Upper lobe of right lung (tissue), 1 donor: ENCODE results near the gene ODAPH. TPM values are rescaled to one million over a fixed set of nuclear protein-coding genes. Genes with fewer than 3 reads are reported as not detected.

Experiments used
- ATAC-seq: fragments of 200-7000 bp; cut with Tn5 transposase; one replicate; pipeline ENCODE4 v1.9.1; 2020; ENCODE audit warnings: mild to moderate bottlenecking, moderate library complexity
- DNase-seq: peaks from one replicate; pipeline ENCODE4 v3.0.0-alpha.2; 2020
- H3K27ac ChIP-seq: fragments of 200-600 bp; one replicate; pipeline ENCODE4 v1.8.0; 2022
- H3K27me3 ChIP-seq: fragments of 200-600 bp; one replicate; pipeline ENCODE4 v1.8.0; 2022; ENCODE audit warnings: mild to moderate bottlenecking
- H3K36me3 ChIP-seq: fragments of 200-600 bp; one replicate; pipeline ENCODE4 v1.8.0; 2022
- H3K4me1 ChIP-seq: fragments of 200-600 bp; one replicate; pipeline ENCODE4 v1.8.0; 2022
- H3K4me3 ChIP-seq: fragments of 200-600 bp; one replicate; pipeline ENCODE4 v1.8.0; 2022; ENCODE audit warnings: mild to moderate bottlenecking
- H3K9me3 ChIP-seq: fragments of 200-600 bp; one replicate; pipeline ENCODE4 v1.8.0; 2022
- CTCF ChIP-seq: fragments of 200-600 bp; IDR thresholded peaks from one replicate; pipeline ENCODE4 v1.8.0; 2022; ENCODE audit warnings: antibody characterized with exemption
- intact Hi-C: fragments of 100-400 bp; cut with DNase I; formaldehyde crosslinking; loops from one replicate; pipeline ENCODE4 v1.11.0; 2022
- total RNA-seq: library from RNA; stranded (reverse); fragmentation: NEBNext Ultra II Directional; extraction: Animal tissue kit (Norgen Biotek cat#: 25700); gene quantifications from one replicate; pipeline ENCODE4 v1.2.1, GENCODE V29; 2021
- donor health status: DM: no; HTN: yes; CAD: no; lungs with severe emphysema.

ODAPH gene
- total RNA-seq, 1 donor from 2014 or later, result not detected

DNA sequence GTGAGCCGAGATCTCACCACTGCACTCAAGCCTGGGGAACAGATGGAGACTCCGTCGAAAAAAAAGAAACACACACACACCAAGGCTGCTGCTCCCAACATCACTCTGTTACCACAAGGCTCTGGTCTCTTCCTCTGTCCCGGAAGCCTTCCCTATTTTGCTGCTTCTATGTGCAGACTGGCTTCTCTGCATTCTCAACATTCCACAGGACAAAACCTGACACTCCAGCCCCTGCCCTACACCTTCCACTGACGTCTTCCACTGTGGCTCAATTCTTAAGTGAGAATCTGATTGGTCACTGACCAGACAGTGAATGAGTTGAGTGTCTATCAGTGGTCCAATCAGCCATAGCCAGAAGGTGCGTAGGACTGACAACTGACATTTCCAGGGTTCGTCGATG is 5.9 kb downstream of the ODAPH start:
- no peaks in the 10 kb centered on the region for H3K36me3 ChIP-seq
- intact Hi-C loops, result no loop called here
- no peak for TF ChIP-seq CTCF
- peak; percentile 91 for ATAC-seq
- H3K27ac ChIP-seq, result no peak overlapping the region
- H3K27me3 ChIP-seq, result no peaks in the 10 kb centered on the region
- peaks cover 7% of the 10 kb centered on the region for H3K4me1 ChIP-seq
- DNase-seq, result no peak
- H3K9me3 ChIP-seq, result no peaks in the 10 kb centered on the region
- no peak overlapping the region for H3K4me3 ChIP-seq

- intact Hi-C loops, result no loop called here
- no peak overlapping the region for H3K4me3 ChIP-seq
- TF ChIP-seq CTCF, result no peak
- no peaks in the 10 kb centered on the region for H3K27me3 ChIP-seq
- ATAC-seq, result no peak
- H3K27ac ChIP-seq, result no peak overlapping the region
- DNase-seq, result no peak
- H3K9me3 ChIP-seq, result no peaks in the 10 kb centered on the region
- no peaks in the 10 kb centered on the region for H3K36me3 ChIP-seq
- H3K4me1 ChIP-seq, result peaks cover 12% of the 10 kb centered on the region
Observed at GRCh38 chr4:75564023-75564422, 8.2 kb downstream of the ODAPH start.

- TF ChIP-seq CTCF, result no peak
Observed at GRCh38 chr4:75565481-75565880, 9.6 kb downstream of the ODAPH start.

GRCh38 chr4:75566911-75567310 is 11.0 kb downstream of the ODAPH start:
- no peak for TF ChIP-seq CTCF
- no peak for ATAC-seq
- H3K36me3 ChIP-seq, result no peaks in the 10 kb centered on the region
- peaks cover 8% of the 10 kb centered on the region for H3K4me1 ChIP-seq
- no peaks in the 10 kb centered on the region for H3K9me3 ChIP-seq
- DNase-seq, result no peak
- H3K27ac ChIP-seq, result no peak overlapping the region
- no peaks in the 10 kb centered on the region for H3K27me3 ChIP-seq
- H3K4me3 ChIP-seq, result no peak overlapping the region
- intact Hi-C loops, result no loop called here

More at GRCh38 chr4:75565481-75565880, 9.6 kb downstream of the ODAPH start:
- no peak for ATAC-seq
- DNase-seq, result no peak
- no peaks in the 10 kb centered on the region for H3K27me3 ChIP-seq
- intact Hi-C loops, result no loop called here
- no peak overlapping the region for H3K27ac ChIP-seq
- H3K9me3 ChIP-seq, result no peaks in the 10 kb centered on the region
- H3K4me1 ChIP-seq, result peaks cover 8% of the 10 kb centered on the region
- H3K4me3 ChIP-seq, result no peak overlapping the region
- H3K36me3 ChIP-seq, result no peaks in the 10 kb centered on the region

- H3K4me1 ChIP-seq, result peaks cover 8% of the 10 kb centered on the region
- intact Hi-C loops, result no loop called here
- DNase-seq, result no peak
- no peaks in the 10 kb centered on the region for H3K27me3 ChIP-seq
- H3K36me3 ChIP-seq, result no peaks in the 10 kb centered on the region
- TF ChIP-seq CTCF, result no peak
- H3K4me3 ChIP-seq, result no peak overlapping the region
- ATAC-seq, result no peak
- H3K27ac ChIP-seq, result no peak overlapping the region
- no peaks in the 10 kb centered on the region for H3K9me3 ChIP-seq
Observed at GRCh38 chr4:75567725-75568124, 11.9 kb downstream of the ODAPH start.

GRCh38 chr4:75584067-75584466 is 28.2 kb downstream of the ODAPH start:
- Histone ChIP-seq H3K4me3 (no peak overlapping the region), H3K27me3 (no peaks in the 10 kb centered on the region), H3K9me3 (no peaks in the 10 kb centered on the region), H3K27ac (no peak overlapping the region), H3K36me3 (no peaks in the 10 kb centered on the region), H3K4me1 (no peaks in the 10 kb centered on the region)
- no peak for TF ChIP-seq CTCF
- DNase-seq (no peak), ATAC-seq (peak; percentile 22)
- intact Hi-C loops, result no loop called here
